HG03097 (cell line): Measurements from ENCODE around the gene SPNS3.

ENCODE experiments used
- ATAC-seq: cut with Tn5 transposase; IDR thresholded peaks from one replicate; pipeline ENCODE4 v1.9.1; 2021; ENCODE audit not compliant: unreplicated experiment, low FRiP score

SPNS3 gene

DNA sequence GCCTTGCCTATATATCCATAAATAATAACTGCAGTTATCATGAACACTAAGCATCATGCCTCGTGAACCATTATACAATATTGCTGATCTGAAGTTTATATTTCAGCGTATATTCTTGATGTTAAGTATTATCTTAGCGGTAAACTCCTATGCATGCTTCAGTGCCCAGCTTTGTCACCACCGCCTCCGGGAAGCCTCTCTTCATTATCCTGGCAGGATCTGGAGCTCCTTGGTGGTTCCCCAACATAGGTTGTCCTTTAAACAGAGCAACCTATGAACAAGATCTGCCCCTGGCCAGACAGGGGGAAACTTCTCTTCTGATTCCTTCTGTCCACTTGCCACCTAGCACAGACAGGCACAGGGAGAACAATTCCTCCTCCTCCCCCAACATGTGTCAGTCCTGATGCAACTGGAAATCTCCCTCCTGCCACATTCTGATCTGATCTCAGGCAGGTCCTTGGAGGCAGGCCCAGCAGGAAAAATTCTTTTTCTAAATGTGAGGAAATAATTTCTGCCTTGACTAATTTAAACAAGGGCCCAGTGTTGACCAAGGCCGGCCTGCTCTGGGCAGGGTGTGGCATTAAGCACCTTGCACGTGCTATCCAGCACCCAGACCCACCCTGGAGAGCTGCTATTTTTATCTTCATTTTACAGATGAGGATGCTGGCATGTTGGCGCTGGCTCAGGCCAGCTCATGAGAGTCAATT is 87.3 kb downstream of the SPNS3 start:
- ATAC-seq: no peak

DNA sequence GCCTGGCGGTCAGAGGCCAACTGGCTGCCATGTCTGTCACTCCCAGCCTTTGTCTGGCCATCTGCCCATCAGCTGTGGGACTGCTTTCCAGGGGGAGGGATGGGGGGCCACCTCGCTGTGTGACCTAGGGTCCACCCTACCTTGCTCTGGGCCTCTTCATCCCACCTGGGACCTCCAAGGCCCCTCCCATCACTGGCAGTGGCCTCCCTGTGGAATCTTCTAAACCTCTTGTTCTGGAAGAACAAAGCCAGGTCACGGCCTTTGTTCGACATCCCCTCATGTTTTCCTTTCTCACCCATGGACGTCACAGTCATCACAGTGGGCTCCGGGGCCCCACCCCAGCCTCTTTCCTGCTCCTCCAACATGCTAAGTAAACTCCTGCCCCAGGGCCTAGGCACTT is 88.9 kb downstream of the SPNS3 start:
- ATAC-seq: no peak

DNA sequence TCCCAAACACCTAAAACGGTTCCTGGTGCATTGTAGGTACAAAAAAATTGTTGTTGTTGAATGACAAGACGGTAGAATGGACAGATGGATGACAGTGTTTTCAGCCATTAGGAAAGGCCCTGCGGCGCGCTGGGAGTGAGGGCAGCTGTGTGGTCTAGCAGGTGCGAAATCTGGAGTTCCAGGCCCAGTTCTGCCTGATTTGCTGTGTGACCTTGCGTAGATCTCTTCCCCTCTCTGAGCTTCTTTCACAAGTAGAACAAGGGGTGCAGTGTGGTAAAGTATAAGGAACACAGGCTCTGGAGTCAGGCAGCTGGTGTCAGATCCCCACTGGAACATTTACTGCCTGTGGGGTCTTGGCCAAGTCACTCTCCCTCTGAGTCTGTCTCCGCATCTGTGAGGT is 90.2 kb downstream of the SPNS3 start:
- ATAC-seq: no peak

DNA sequence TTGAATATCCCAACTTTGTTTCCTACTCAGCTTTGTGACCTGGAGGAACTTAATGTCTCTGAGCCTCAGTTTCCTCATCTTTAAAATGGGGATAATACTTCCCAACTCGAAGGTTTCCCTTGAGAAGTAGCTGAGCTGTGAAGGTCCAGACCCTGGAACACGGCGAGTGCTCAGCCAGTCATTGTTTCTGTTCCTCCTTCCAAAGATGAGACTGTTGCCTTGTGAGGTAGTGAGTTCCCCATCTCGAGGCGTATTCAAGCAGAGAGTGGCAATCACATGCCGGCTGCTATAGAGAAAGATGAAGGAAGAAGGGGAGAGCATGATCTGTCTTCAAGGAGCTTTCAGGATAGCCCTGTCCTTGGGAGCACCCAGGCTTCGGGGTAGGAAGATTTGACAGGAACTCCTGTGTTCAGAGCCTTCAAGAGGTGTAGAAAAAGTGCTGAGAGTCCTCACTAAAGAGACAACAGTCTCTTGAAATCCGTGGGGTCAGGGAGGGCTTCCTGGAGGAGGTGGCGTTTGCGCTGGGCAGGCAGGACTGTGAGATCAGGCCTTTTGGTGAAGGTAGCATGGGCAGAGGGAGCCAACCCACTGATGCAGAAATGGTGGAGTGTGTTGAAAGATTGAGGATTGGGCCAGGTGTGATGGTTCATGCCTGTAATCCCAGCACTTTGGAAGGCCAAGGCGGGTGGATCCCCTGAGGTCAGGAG is 92.1 kb downstream of the SPNS3 start:
- no peak for ATAC-seq

DNA sequence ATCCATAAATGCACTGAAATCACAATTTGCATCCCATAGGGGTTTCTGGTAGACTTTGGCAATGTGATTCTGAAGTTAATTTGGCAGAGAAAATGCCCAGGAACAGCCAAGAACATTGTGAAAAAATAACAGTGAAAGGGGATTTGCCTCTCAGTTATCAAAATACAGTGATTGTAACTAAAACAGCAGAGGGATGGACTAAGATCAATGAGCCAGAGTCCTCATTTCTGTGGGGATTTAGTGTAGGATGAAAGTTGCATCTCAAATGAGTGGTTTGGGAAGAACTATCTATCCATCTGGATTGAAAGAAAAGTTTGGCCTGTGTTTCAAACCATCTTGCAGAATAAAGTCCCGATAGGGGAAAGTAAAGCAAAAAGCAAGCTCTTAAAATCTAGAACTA is 93.4 kb downstream of the SPNS3 start:
- ATAC-seq: no peak

DNA sequence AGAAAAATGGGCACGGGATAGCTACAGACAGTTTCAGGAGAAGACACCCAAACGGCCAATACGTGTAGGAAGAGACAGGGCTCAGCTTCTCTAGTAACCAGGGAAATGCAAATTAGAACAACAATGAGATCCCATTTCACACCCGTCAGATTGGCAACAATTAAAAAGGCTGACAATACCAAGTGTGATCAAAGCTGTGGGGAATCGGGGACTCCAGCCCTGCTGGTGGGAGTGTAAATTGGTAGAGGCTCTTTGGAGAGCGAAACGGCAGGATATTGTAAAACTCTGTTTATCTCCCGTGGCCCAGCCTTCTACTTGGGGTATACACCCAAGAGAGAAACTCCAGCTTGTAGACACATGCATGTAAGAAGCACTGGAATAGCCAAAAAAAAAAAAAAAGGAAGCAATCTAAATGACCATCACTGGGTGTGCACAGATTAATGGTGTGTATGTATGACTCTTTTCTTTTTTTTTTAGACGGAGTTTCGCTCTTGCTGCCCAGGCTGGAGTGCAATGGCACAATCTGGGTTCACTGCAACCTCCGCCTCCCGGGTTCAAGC is 93.9 kb downstream of the SPNS3 start:
- ATAC-seq: no peak

DNA sequence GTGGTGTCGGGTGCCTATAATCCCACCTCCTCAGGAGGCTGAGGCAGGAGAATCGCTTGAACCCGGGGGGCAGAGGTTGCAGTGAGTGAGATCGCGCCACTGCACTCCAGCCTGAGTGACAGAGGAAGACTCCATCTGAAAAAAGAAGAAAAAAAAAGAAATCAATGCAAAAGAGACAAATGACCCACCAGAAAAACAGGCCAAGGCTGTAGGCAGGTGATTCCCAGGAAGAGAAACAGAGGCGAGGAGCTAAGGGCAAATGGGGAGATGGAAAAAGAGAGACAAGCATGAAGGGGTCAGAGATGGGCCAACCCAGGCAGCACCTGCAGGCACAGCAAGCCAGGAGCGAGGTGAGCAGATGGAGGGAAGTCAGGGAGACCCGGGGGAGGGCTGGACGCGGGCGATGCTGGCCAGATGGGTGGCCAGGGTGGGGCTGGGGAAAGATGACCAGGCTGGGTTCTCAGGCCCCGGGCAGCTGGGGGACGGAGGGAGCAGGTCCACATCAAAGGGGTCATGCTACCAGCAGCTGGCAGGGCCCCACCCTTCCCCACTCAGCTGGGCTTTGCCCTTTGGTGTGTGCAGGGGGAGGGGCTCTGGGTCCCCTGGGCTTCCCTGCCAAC is 95.9 kb downstream of the SPNS3 start:
- ATAC-seq: no peak

DNA sequence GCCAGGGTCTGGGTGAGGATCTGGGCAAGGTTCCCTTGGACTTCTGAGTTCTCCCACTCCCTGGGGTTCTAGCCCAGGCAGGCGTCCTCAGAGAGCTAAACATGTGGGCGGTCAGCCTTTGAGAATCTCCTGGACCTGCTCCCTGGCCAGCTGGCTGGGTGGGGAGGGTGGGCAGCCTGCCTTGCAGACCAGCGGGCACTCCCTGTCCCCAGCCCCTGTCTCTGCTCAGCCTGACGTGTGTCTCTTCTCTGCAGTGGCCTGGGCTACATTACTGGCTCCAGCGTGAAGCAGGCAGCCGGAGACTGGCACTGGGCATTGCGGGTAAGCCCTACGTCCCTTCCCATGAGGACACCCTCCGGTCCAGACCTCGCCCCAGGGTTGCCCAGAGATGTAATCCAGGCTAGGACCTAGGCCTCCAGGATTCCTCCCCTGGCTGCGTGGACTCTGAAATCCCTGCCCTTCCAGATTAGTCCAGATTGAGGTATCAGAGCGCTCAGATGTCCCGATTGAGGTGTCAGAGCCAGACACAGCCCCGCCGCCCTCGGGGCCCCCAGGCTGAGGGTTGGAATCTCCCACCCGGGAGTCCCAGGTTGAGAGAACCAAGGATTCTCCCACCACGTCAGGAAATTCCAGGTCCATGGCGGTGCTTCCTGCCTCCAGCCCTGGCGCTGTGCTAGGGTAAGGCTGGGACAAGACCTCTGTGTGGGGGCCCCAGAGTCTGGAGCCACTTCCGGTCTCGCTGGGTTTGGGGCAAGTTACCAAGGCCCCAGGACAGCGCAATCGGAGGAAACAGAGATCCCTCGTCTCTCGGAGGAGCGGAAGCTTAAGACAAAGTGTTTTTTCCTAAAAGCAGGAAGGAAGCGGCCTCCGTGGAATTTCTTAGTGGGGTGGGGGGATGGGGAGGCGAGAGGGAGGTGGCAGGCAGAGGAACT is 97.3 kb downstream of the SPNS3 start:
- ATAC-seq: no peak

DNA sequence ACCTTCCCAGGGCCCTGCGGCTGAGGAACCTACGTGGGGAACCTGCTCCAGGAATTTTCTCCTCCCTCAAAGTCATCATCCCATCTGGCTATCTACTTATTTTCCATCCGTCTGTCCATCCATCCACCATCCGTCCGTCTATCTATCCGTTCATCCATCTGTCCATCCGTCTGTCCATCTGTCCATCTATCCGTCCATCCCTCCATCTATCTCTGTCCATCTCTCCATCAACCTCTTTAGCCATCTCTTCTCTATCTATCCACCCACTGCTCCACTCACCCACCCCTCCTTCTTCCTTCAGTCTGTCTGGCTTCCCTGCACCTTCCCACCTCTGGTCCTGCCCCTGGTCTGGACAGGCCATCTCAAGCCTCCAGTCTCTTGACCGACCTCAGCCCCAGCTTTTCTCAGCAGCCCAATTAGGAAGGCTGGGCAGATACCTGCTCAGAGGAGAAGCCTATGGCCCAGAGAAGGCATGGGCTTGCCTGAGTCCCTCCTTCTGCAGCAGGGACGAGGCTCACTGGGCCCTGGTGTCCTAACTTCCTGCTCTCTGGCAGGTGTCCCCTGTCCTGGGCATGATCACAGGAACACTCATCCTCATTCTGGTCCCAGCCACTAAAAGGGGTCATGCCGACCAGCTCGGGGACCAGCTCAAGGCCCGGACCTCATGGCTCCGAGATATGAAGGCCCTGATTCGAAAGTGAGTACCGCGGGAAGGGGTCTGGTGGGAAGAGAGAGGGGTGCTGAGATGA is 98.4 kb downstream of the SPNS3 start:
- no peak for ATAC-seq

DNA sequence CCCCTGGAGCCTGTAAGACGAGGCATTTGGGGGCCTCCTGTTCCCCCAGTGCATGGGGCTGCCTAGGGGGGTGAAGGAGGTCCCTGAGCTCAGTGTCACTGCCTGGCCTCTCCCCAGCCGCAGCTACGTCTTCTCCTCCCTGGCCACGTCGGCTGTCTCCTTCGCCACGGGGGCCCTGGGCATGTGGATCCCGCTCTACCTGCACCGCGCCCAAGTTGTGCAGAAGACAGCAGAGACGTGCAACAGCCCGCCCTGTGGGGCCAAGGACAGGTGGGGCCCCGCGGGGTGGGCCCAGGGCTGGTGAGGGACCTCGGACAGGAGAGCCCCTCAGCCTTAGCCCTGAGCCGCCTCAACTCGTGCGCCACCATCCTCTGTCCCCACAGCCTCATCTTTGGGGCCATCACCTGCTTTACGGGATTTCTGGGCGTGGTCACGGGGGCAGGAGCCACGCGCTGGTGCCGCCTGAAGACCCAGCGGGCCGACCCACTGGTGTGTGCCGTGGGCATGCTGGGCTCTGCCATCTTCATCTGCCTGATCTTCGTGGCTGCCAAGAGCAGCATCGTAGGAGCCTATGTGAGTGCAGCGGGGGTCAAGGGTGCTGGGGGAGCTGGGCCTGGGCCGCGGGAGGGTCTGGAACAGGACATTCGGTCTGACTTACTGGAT is 99.3 kb downstream of the SPNS3 start:
- no peak for ATAC-seq

DNA sequence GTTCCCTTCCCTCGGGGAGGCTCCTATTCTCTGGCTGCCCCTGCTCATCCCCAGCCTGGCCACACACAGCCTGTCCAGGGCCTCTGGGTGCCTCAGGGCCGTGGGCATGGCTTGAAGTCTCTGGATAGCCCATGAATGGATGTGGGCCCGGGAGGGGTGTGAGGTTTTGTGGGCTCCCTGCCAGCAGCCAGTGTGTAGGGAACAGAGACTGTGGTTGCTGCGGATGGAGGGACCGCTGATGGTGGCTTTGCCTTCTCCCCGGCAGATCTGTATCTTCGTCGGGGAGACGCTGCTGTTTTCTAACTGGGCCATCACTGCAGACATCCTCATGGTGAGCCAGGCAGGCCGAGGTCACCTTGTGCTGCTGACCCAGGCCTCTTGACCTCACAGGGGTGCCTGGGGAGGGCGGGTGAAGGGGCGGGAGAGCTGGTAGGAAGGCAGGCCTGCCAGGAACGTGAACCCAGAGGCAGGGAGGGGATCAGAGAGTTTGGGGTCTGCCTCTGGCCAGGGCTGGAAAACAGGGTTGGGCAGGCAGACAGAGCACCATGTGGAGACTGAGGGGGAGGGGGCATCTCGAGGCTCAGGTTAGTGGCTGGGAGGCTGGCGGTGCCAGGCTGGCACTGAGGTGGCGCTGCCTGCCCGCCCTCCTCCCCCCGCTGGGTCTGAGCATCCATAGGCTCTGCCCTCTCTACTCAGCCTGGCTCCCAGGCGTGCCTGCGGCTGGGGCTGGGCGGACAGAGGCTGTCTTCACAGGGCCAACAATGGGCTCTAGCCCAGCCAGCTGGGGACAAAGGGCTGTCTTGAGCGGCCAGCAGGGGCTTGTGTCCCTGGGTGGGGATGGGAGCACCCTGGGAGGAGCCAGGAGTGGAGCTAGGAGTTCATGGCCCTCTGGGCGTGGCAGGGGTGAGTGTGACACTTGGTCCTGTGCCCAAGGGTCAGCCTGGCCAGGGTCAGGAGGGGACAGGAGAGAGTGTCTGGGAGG is 100.1 kb downstream of the SPNS3 start:
- no peak for ATAC-seq

DNA sequence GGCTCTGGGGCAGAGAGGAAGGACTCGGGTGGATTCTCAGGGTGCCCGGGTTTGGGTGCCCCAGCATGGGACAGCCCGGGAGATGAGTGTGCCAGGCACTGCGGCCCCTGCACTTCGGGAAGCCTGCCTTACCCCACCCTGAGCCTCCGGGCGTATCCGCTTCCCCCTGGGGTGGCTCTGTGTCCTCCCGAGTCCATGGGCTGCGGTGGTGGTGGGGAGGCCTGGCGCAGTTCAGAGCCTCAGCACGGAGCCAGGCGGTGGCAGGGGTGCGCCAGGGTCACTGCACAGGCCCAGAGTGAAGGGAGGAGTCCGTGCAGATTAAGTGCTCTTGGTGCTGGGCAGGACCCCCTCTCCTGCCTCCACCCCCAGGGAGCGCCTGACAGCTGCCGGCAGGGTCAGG is 100.8 kb downstream of the SPNS3 start:
- no peak for ATAC-seq

DNA sequence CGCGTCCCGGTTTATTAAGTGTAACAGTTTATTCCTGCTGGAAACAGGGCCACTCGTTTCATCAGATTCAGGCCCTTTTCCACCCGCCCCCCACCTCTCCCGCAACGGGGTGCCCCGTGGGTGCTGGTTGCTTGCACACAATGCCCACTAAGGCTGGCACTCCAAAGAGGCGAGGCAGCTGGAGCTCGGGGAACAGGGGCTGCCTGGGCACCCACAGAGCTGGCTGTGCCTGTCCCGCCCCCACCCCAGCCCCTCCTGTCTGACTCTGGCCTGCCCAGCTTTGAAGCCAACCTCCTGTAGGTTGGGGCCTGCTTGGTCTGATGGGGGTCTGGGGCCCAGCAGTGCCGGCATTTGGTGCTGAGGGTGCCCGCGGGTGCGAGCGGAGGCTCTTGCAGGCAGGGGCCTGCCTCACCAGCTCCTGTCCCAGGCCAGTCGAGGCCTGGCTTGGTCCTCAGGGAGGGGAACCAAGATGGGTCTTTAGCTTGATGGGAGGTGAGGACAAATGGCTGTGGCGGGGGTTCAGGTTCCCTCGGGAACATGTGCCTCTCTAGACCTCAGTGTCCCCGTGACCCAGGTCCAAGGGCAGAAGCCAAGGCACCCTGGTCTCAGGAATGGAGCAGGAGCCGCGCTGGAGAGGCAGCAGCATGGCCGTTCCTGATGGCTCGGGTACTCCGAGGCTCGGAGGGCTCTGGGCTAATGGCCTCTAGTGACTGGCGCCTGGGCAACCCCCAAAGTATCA is 101.4 kb downstream of the SPNS3 start:
- ATAC-seq: no peak

DNA sequence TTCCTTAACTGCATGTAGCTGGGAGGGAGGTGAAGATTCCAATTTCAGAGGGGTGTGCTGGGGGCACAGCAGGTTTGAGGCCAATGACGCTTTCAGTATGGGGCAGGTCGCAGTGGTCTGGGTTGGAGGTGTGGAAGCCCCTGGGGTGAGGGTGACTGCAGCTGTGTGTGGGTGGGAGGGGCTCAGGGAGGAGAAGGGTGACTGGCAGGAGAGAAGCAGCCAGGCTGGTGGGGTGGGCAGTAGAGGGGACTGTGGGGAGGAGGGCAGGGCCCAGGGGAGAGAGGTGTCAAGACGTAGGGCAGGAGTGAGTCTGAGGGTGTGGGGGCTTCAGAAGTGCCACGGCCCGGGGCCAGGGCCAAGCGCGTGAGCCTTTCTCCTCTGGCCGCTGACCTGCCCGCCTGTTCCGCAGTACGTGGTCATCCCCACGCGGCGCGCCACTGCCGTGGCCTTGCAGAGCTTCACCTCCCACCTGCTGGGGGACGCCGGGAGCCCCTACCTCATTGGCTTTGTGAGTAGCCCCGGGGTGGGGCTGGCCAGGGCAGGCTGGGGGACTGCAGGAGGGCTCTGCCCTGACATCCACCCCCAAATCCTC is 102.0 kb downstream of the SPNS3 start:
- no peak for ATAC-seq

DNA sequence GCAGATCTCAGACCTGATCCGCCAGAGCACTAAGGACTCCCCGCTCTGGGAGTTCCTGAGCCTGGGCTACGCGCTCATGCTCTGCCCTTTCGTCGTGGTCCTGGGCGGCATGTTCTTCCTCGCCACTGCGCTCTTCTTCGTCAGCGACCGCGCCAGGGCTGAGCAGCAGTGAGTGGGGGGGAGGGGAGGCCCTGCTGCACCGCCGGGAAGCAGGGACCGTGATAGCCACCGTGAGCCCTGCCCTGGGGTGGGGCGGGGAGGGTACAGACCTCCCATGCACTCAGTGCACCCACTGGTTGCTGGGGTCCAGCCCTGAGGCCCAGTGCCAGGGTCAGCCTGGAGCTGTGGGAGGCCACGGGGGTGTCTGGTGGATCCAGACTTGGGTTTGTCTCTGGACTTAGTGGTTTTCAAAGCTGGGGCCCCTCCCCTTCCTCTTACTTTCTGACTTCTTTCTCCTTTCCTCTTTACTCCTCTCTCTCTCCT is 102.6 kb downstream of the SPNS3 start:
- ATAC-seq: no peak

DNA sequence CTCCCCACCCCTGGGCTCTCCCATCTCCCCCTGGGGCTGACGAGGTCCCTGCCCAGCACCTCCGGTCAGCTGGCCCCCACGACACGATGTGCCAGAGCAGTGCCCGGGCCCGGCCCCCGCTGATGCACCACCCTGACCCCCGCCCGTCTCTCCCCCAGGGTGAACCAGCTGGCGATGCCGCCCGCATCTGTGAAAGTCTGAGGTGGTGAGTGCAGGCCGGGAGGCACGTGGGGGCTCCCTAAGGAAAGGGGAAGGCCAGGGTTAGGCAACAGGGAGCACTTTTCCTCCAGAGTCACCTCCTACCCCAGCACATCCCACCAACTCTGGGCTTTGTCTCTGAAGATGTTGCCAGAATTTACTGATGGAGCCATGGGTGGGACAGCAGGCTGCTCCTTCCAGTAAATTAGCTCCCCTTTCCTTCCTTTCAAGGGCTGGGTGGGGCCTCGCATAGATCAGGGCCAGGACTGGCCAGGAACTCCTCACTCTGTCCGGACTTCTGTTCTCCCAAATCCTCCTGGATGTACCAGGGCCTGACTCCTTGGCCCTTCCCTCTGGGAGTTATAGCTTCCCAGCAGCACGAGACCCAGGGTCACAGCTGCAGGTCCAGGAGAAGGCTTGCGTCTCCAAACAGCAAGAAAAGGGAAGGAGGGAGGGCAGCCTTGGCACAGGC is 103.1 kb downstream of the SPNS3 start:
- no peak for ATAC-seq
